Thyroid gland (tissue), 4 donors: ENCODE data around the gene LGALS4.

Source experiments
- CTCF ChIP-seq, 6 experiments: fragments of 200-600 bp in 3 of 6; fragments of 450-650 bp in 3 of 6; sonication (generic) in 3 of 6; IDR thresholded peaks; one replicate each; pipeline ENCODE4 v1.5.1; 2016 to 2019; ENCODE audit warnings: antibody characterized with exemption in 6 of 6, mild to moderate bottlenecking in 2 of 6, inconsistent platforms in 1 of 6, moderate library complexity in 1 of 6
- POLR2A ChIP-seq, 2 donors: fragments of 450-650 bp; IDR thresholded peaks; one replicate each; pipeline ENCODE4 v1.6.1; 2017; ENCODE audit warnings: antibody characterized with exemption in 2 of 2, mild to moderate bottlenecking in 2 of 2, moderate library complexity in 1 of 2

- no peak for TF ChIP-seq POLR2A (IDR thresholded peaks at IDR 0.05)
- no peak for TF ChIP-seq CTCF (IDR thresholded peaks at IDR 0.05)
Measured at GRCh38 chr19:38800577-38801347, 12.0 kb downstream of the LGALS4 start.
